ENCODE measurements around the gene BCL11B. TPM values are rescaled to one million over a fixed set of nuclear protein-coding genes. Genes with fewer than 3 reads are reported as not detected.

BCL11B gene
- total RNA-seq, 1 donor from 2014 or later = 0.16 TPM

GRCh38 chr14:99286761-99287160 lies 14.8 kb upstream of the BCL11B start:
- no peak overlapping the region for H3K4me3 Mint-ChIP-seq (ENCODE audit: unreplicated experiment)
- TF ChIP-seq, protein P1, sequence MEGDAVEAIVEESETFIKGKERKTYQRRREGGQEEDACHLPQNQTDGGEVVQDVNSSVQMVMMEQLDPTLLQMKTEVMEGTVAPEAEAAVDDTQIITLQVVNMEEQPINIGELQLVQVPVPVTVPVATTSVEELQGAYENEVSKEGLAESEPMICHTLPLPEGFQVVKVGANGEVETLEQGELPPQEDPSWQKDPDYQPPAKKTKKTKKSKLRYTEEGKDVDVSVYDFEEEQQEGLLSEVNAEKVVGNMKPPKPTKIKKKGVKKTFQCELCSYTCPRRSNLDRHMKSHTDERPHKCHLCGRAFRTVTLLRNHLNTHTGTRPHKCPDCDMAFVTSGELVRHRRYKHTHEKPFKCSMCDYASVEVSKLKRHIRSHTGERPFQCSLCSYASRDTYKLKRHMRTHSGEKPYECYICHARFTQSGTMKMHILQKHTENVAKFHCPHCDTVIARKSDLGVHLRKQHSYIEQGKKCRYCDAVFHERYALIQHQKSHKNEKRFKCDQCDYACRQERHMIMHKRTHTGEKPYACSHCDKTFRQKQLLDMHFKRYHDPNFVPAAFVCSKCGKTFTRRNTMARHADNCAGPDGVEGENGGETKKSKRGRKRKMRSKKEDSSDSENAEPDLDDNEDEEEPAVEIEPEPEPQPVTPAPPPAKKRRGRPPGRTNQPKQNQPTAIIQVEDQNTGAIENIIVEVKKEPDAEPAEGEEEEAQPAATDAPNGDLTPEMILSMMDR (IDR thresholded peaks at IDR 0.05) = no peak
- DNase-seq (ENCODE audit: extremely low spot score, unreplicated experiment) = no peak
- no peak overlapping the region for H3K27ac Mint-ChIP-seq (ENCODE audit: unreplicated experiment)
- no peaks in the 10 kb centered on the region for H3K9me3 Mint-ChIP-seq (ENCODE audit: unreplicated experiment)
- H3K27me3 Mint-ChIP-seq (ENCODE audit: unreplicated experiment) = peaks cover 14% of the 10 kb centered on the region
- no peaks in the 10 kb centered on the region for H3K4me1 Mint-ChIP-seq (ENCODE audit: unreplicated experiment)
- no peaks in the 10 kb centered on the region for H3K36me3 Mint-ChIP-seq (ENCODE audit: unreplicated experiment)

GRCh38 chr14:99284254-99285004 lies 12.4 kb upstream of the BCL11B start:
- Mint-ChIP-seq H3K27me3 (ENCODE audit: unreplicated experiment) (peaks cover 31% of the 10 kb centered on the region), H3K9me3 (ENCODE audit: unreplicated experiment) (no peaks in the 10 kb centered on the region), H3K4me3 (ENCODE audit: unreplicated experiment) (no peak overlapping the region), H3K27ac (ENCODE audit: unreplicated experiment) (no peak overlapping the region), H3K36me3 (ENCODE audit: unreplicated experiment) (no peaks in the 10 kb centered on the region), H3K4me1 (ENCODE audit: unreplicated experiment) (no peaks in the 10 kb centered on the region)
- DNase-seq (ENCODE audit: extremely low spot score, unreplicated experiment) = peak; percentile 79
- TF ChIP-seq, protein P1 (IDR thresholded peaks at IDR 0.05) = no peak

GRCh38 chr14:99282261-99283050 lies 10.5 kb upstream of the BCL11B start:
- no peaks in the 10 kb centered on the region for H3K36me3 Mint-ChIP-seq (ENCODE audit: unreplicated experiment)
- H3K9me3 Mint-ChIP-seq (ENCODE audit: unreplicated experiment) = no peaks in the 10 kb centered on the region
- no peak overlapping the region for H3K4me3 Mint-ChIP-seq (ENCODE audit: unreplicated experiment)
- H3K27ac Mint-ChIP-seq (ENCODE audit: unreplicated experiment) = no peak overlapping the region
- peaks cover 48% of the 10 kb centered on the region for H3K27me3 Mint-ChIP-seq (ENCODE audit: unreplicated experiment)
- DNase-seq (ENCODE audit: extremely low spot score, unreplicated experiment) = peak; percentile 79
- no peaks in the 10 kb centered on the region for H3K4me1 Mint-ChIP-seq (ENCODE audit: unreplicated experiment)
- TF ChIP-seq, protein P1 (IDR thresholded peaks at IDR 0.05) = no peak

DNA sequence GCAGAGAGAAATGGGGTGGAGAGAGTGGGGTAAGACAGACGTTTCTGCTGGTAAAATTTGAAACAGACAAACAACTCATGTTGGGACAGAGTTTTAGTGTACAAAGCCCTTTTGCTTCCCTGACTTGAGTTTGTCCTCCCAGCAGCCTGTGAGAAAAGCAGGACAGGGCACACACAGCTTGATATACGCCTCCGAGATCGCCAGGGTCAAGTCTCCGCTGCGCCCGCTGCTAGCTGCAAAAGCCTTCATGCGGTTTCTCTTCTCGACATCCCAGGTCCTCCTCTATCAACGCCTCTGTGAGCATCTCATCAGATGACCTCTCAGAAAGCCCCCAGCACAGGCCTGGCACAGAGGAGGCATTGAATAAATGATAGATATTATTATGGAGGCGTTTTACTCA lies 9.4 kb upstream of the BCL11B start:
- Mint-ChIP-seq H3K27ac (ENCODE audit: unreplicated experiment) (no peak overlapping the region), H3K9me3 (ENCODE audit: unreplicated experiment) (no peaks in the 10 kb centered on the region), H3K27me3 (ENCODE audit: unreplicated experiment) (peaks cover 53% of the 10 kb centered on the region), H3K36me3 (ENCODE audit: unreplicated experiment) (no peaks in the 10 kb centered on the region), H3K4me1 (ENCODE audit: unreplicated experiment) (no peaks in the 10 kb centered on the region), H3K4me3 (ENCODE audit: unreplicated experiment) (no peak overlapping the region)
- TF ChIP-seq, protein P1 (IDR thresholded peaks at IDR 0.05) = no peak
- DNase-seq (ENCODE audit: extremely low spot score, unreplicated experiment) = peak; percentile 71

- no peaks in the 10 kb centered on the region for H3K36me3 Mint-ChIP-seq (ENCODE audit: unreplicated experiment)
- DNase-seq (ENCODE audit: extremely low spot score, unreplicated experiment) = peak; percentile 32
- H3K9me3 Mint-ChIP-seq (ENCODE audit: unreplicated experiment) = no peaks in the 10 kb centered on the region
- H3K27me3 Mint-ChIP-seq (ENCODE audit: unreplicated experiment) = peaks cover 59% of the 10 kb centered on the region
- no peak overlapping the region for H3K27ac Mint-ChIP-seq (ENCODE audit: unreplicated experiment)
- H3K4me3 Mint-ChIP-seq (ENCODE audit: unreplicated experiment) = no peak overlapping the region
- no peaks in the 10 kb centered on the region for H3K4me1 Mint-ChIP-seq (ENCODE audit: unreplicated experiment)
- TF ChIP-seq, protein P1 (IDR thresholded peaks at IDR 0.05) = no peak
Measured at GRCh38 chr14:99280852-99281251, 8.9 kb upstream of the BCL11B start.
